Right lobe of liver (tissue), 6 donors: ENCODE measurements around the gene ACACA. TPM values are rescaled to one million over a fixed set of nuclear protein-coding genes. Genes with fewer than 3 reads are reported as not detected.
A peak's percentile ranks its signal among the peaks of the same experiment; 100 is the strongest.

ENCODE experiments used
- ATAC-seq, 4 donors: fragments of 200-7000 bp; cut with Tn5 transposase; one replicate each; pipeline ENCODE4 v1.9.1; 2020; ENCODE audit warnings: mild to moderate bottlenecking in 4 of 4, moderate library complexity in 4 of 4
- DNase-seq, 3 donors: peaks; one replicate each; pipeline ENCODE4 v3.0.0-alpha.2; 2020
- H3K27ac ChIP-seq, 3 donors: fragments of 200-600 bp; one replicate each; pipeline ENCODE4 v1.8.0; 2022
- H3K27me3 ChIP-seq, 2 donors: fragments of 200-600 bp; one replicate each; pipeline ENCODE4 v1.8.0; 2022
- H3K36me3 ChIP-seq, 4 donors: fragments of 200-600 bp; sonication (generic) in 1 of 4; one replicate each; pipeline versions ENCODE4 v1.5.1 to v1.8.0; 2017 to 2022; ENCODE audit warnings: control low read depth in 1 of 4
- H3K4me1 ChIP-seq, 4 donors: fragments of 200-600 bp; sonication (generic) in 1 of 4; one replicate each; pipeline versions ENCODE4 v1.5.1 to v1.8.0; 2017 to 2022; ENCODE audit warnings: control low read depth in 1 of 4
- H3K4me3 ChIP-seq, 3 donors: fragments of 200-600 bp; one replicate each; pipeline ENCODE4 v1.8.0; 2022
- H3K9me3 ChIP-seq, 4 donors: fragments of 200-600 bp; sonication (generic) in 1 of 4; one replicate each; pipeline versions ENCODE4 v1.5.1 to v1.8.0; 2017 to 2022; ENCODE audit warnings: control low read depth in 1 of 4
- CTCF ChIP-seq, 4 donors: fragments of 200-600 bp in 3 of 4; fragments of 450-650 bp in 1 of 4; IDR thresholded peaks; one replicate each; pipeline versions ENCODE4 v1.5.1 to v1.8.0; 2016 to 2022; ENCODE audit warnings: antibody characterized with exemption in 4 of 4, mild to moderate bottlenecking in 2 of 4
- POLR2A ChIP-seq: fragments of 450-650 bp; IDR thresholded peaks from one replicate; pipeline ENCODE4 v1.6.1; 2017; ENCODE audit warnings: antibody characterized with exemption, mild to moderate bottlenecking
- WGBS: methylation state at CpG from one replicate; pipeline ENCODE4 v1.1.6; 2018; ENCODE audit warnings: low coverage, low lambda C conversion rate; ENCODE audit not compliant: insufficient coverage; ENCODE audit errors: missing lambda C conversion rate; 5-methylcytosine and 5-hydroxymethylcytosine counted together
- intact Hi-C, 2 donors: fragments of 100-400 bp; cut with DNase I; formaldehyde crosslinking; loops; one replicate each; pipeline versions ENCODE4 v1.11.2 to v1.14.1; 2022
- total RNA-seq, 6 experiments: library from RNA; depleted of rRNA in 2 of 6; stranded (reverse); fragments of >200 nt in 2 of 6; fragmentation: NEBNext Ultra II Directional in 3 of 6; extraction: Animal tissue kit (Norgen Biotek cat#: 25700) in 3 of 6; gene quantifications; one replicate each; pipeline versions ENCODE4 v1.1.0 to v1.2.4, GENCODE V29; 2016 to 2023
- donor health status: DM: no; HTN: yes; CAD: no.
- donor health status: DM: no; HTN: no; CAD: no.
- donor health status: DM: no; HTN: no; CAD: no.
- donor health status: DM: no; HTN: yes; CAD: no.
- donor health status: DM: no; HTN: yes; CAD: no.

Gene ACACA
- total RNA-seq, 6 experiments from 2014 or later: 14.6 to 56.4 (median 27.1) TPM

GRCh38 chr17:37197336-37197735 lies 209.3 kb downstream of the ACACA start:
- no peak for DNase-seq
- TF ChIP-seq CTCF (IDR thresholded peaks at IDR 0.05): no peak
- no peak overlapping the region for H3K27ac ChIP-seq
- H3K9me3 ChIP-seq: no peaks in the 10 kb centered on the region
- no peak overlapping the region for H3K4me3 ChIP-seq
- H3K36me3 ChIP-seq: peaks cover 0 to 5% (median under 1%) of the 10 kb centered on the region in 4 donors
- no peak for ATAC-seq
- peaks cover 0 to 8% (median 0%) of the 10 kb centered on the region in 4 donors for H3K4me1 ChIP-seq
- no peaks in the 10 kb centered on the region for H3K27me3 ChIP-seq
- intact Hi-C loops: no loop called here
- WGBS: 91% methylated on average over 2 of the region's 2 CpGs

GRCh38 chr17:37194208-37194607 lies 212.4 kb downstream of the ACACA start:
- H3K9me3 ChIP-seq: no peaks in the 10 kb centered on the region
- peaks cover 0 to 32% (median 8%) of the 10 kb centered on the region in 4 donors for H3K36me3 ChIP-seq
- intact Hi-C loops: no loop called here
- DNase-seq (no peak), ATAC-seq (no peak)
- H3K27ac ChIP-seq: no peak overlapping the region
- H3K27me3 ChIP-seq: no peaks in the 10 kb centered on the region
- no peak overlapping the region for H3K4me3 ChIP-seq
- no peak for TF ChIP-seq CTCF (IDR thresholded peaks at IDR 0.05)
- TF ChIP-seq POLR2A: no peak
- 83% methylated on average over 1 of the region's 1 CpG for WGBS
- H3K4me1 ChIP-seq: no peaks in the 10 kb centered on the region

- Histone ChIP-seq H3K4me3 (no peak overlapping the region), H3K36me3 (peaks cover 0 to 57% (median 13%) of the 10 kb centered on the region in 4 donors), H3K9me3 (no peaks in the 10 kb centered on the region), H3K27ac (no peak overlapping the region), H3K4me1 (no peaks in the 10 kb centered on the region), H3K27me3 (no peaks in the 10 kb centered on the region)
- TF ChIP-seq CTCF (IDR thresholded peaks at IDR 0.05): no peak
- no peak for TF ChIP-seq POLR2A
- DNase-seq (no peak), ATAC-seq (no peak)
- intact Hi-C loops: no loop called here
- WGBS: 100% methylated on average over 2 of the region's 2 CpGs
Observed at GRCh38 chr17:37191219-37191618, 215.4 kb downstream of the ACACA start.

- intact Hi-C loops: no loop called here
- H3K27ac ChIP-seq: no peak overlapping the region
- peaks cover 0 to 61% (median 13%) of the 10 kb centered on the region in 4 donors for H3K36me3 ChIP-seq
- TF ChIP-seq CTCF (IDR thresholded peaks at IDR 0.05): peak in 1 of 4 donors; percentile 10
- TF ChIP-seq POLR2A: no peak
- DNase-seq (no peak), ATAC-seq (no peak)
- no peaks in the 10 kb centered on the region for H3K4me1 ChIP-seq
- H3K27me3 ChIP-seq: no peaks in the 10 kb centered on the region
- no peak overlapping the region for H3K4me3 ChIP-seq
- no peaks in the 10 kb centered on the region for H3K9me3 ChIP-seq
Observed at GRCh38 chr17:37190493-37190892, 216.1 kb downstream of the ACACA start.

GRCh38 chr17:37188157-37188556 lies 218.5 kb downstream of the ACACA start:
- H3K4me3 ChIP-seq: no peak overlapping the region
- no peaks in the 10 kb centered on the region for H3K27me3 ChIP-seq
- no peak for TF ChIP-seq POLR2A
- TF ChIP-seq CTCF (IDR thresholded peaks at IDR 0.05): no peak

More at GRCh38 chr17:37188157-37188556, 218.5 kb downstream of the ACACA start:
- H3K27ac ChIP-seq: no peak overlapping the region
- ATAC-seq (no peak), DNase-seq (no peak)
- peaks cover 0 to 61% (median 12%) of the 10 kb centered on the region in 4 donors for H3K36me3 ChIP-seq
- H3K4me1 ChIP-seq: no peaks in the 10 kb centered on the region
- intact Hi-C loops: no loop called here
- 91% methylated on average over 9 of the region's 11 CpGs for WGBS
- no peaks in the 10 kb centered on the region for H3K9me3 ChIP-seq
